GM10847 (cell line): ENCODE data around the gene SLC6A17.

Source experiments
- POLR2A ChIP-seq: IDR thresholded peaks from 2 replicates; pipeline ENCODE4 v1.6.1; 2011; ENCODE audit not compliant: insufficient read length; ENCODE audit errors: extremely low read depth

Gene SLC6A17

DNA sequence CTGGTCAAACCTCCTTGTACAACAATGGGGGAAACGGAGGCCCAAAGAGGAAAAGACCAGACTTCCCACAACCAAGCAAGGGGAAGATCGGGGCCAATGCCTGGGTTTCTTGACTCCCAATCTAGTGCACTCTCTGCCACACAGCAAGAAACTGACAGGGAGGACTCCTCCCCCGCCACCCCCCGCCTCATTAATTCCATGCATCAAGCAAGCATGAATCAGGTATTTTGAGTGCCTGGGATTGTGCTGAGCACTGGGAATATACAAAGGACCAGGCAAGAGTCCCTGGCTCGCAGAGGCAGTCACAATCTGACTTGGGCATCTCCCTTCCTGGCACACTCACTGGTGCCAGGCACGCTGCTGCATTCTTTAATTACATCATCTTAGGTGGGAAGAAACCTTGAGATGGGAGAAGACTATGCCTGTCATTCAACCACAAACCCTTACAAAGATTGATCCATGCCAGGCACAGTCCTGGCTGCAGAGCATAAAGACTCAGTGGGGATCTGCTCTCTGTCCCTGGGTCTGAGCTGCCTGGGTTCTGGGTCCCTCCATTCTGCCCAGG is 55.4 kb downstream of the SLC6A17 start:
- TF ChIP-seq POLR2A: no peak

DNA sequence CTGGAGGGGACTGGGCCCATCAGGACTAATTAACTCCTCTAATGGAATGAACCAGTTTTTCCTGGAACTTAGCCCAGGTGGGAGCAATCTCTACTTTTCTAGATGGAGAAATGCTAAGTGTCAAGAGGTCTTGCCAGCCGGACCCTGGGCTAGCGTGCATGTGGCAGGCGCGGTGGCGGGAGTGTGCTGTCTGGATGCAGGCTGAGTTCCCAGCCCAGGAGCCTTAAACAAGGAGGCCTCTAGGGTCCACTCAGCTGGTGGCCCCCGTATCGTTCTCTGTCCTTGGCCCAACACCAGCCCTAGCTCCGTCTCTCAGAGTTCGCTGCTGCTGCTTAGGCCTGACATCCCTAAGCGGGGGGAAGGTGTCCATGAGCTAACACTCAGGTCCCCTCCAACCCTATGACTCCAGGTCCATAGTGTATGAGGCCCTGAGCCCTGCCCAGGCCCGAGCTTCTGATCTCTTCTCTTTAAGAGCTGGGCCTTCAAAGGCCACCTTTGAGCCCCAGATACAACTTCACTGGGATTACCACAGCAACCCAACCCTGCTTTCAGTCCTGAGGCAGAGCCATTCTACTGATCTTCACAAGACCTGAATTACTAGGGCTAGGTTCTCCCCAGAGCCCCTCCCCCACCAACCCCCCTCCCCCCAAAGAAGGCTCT is 56.1 kb downstream of the SLC6A17 start:
- TF ChIP-seq POLR2A: no peak

- TF ChIP-seq POLR2A: no peak
Observed at GRCh38 chr1:110207831-110208230, 57.5 kb downstream of the SLC6A17 start.

GRCh38 chr1:110208916-110209645 is 58.8 kb downstream of the SLC6A17 start:
- no peak for TF ChIP-seq POLR2A

GRCh38 chr1:110209715-110210603 is 59.7 kb downstream of the SLC6A17 start, which contains the start of gene KCNC4:
Gene KCNC4, plus strand, starts transcription at chr1:110210314. Its CDS starts 1,186 bp downstream, at chr1:110211500.
- TF ChIP-seq POLR2A: no peak

GRCh38 chr1:110210604-110211495 is 60.6 kb downstream of the SLC6A17 start:
- TF ChIP-seq POLR2A: no peak

DNA sequence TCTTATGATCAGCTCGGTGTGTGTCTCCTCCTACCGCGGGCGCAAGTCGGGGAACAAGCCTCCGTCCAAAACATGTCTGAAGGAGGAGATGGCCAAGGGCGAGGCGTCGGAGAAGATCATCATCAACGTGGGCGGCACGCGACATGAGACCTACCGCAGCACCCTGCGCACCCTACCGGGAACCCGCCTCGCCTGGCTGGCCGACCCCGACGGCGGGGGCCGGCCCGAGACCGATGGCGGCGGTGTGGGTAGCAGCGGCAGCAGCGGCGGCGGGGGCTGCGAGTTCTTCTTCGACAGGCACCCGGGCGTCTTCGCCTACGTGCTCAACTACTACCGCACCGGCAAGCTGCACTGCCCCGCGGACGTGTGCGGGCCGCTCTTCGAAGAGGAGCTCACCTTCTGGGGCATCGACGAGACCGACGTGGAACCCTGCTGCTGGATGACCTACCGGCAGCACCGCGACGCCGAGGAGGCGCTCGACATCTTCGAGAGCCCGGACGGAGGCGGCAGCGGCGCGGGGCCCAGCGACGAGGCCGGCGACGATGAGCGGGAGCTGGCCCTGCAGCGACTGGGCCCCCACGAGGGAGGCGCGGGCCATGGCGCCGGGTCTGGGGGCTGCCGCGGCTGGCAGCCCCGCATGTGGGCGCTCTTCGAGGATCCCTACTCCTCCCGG is 61.3 kb downstream of the SLC6A17 start:
- TF ChIP-seq POLR2A: no peak

DNA sequence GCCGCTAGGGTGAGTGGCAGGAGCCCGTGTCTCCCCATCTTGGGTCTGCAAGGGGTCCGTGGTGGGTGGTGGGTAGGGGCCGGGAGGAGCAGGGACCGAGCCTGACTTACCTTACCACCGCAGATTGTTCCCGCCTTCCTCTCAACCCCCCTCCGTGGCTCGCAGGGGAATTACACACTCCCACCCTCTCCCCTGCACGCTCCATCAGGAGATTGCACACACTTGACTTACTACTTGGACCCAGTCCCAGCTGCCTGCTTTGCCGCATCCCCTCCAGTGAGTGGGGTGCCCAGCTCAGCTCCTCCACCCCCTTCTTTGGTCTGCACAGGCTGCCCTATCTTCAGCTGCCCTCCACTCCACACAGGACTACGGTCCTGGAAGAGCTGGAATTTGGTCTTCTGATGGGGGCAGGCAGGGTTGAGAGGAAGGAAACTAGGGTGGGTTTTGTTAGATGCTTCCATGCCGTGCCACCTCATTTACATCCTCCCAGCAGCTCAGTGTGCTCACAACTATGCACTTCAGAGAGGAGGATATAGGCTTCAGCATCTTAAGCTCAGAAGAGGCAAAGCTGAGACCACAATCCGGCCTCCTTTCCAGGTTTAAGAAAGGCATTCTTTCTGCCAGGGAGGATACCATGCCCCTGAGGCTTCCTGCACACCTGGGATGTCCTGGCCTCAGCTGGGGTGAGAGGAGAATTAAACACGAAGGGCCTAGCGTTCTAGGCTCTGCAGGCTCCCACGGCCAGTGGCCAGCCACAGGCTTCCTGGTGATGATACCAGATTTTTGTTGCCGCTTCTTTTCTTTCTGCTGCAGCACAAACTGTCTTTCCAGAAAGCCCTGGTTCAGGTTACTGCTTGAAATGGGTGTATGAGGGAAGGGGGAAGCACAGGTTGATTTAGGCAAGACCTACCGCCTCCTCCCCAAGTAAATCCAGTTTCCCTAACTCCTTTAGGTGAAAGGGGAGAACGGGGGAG is 62.2 kb downstream of the SLC6A17 start:
- no peak for TF ChIP-seq POLR2A

GRCh38 chr1:110213143-110213540 is 62.8 kb downstream of the SLC6A17 start:
- no peak for TF ChIP-seq POLR2A

- TF ChIP-seq POLR2A: no peak
Observed at GRCh38 chr1:110214454-110215404, 64.4 kb downstream of the SLC6A17 start.

DNA sequence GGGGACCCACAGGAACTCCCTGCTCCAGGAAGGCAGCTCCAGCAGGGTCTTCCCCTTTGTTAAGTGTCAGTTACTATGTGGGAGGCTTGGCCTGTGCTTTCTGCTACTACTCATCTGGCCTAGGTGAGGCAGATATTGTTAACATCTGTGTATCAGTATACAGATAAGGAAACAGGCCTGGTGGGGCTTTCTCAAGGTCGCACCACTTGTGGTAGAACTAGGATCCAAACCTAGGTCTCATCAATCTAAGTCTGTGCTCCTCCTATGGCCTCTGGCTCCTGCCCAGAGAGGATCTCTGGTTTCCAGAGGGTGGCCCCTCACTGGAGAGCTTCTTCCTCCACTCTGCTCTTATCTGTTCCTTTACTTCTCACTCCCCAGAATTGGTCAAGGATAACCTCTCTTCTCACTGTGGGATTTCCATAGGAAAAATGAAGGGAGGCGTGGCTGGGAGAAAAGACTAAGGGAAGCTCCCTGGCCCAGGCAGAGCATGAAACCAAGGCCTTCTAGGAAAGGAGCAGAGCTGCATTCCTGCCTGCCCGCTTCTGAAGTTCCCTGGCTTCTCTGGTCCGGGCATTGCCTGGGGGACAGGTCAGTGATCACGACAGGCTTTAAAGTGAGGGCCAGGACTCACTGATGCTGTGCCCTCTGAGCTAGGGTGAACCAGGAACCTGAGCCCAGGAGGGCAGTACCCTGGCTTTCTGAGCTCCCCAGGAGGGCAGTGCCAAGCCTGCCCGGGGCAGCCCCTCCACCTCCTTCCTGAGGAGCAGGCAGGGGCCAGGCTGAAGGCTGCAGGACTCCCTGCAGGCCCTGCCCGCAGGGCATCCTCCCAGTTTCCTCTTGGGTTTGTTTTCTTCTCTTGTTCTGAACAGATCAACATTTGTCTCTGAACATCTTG is 65.6 kb downstream of the SLC6A17 start:
- TF ChIP-seq POLR2A: no peak
